OCI-LY7 (cell line): Measurements from ENCODE around the gene PBX2. TPM values are rescaled to one million over a fixed set of nuclear protein-coding genes. Genes with fewer than 3 reads are reported as not detected.
A peak's percentile ranks its signal among the peaks of the same experiment; 100 is the strongest.

Experiments
- BruUV-seq: library from RNA; stranded (reverse); fragments of 400-500 nt; replicated peaks from 2 replicates; lab custom pipeline; 2021; lab: Mats Ljungman, UMichigan
- CTCF ChIA-PET: fragments of 300-600 bp; sonication (Branson Sonifier 250); formaldehyde crosslinking; loops from one replicate; lab custom pipeline; 2022; ENCODE audit warnings: antibody characterized with exemption; ENCODE audit not compliant: unreplicated experiment; lab: Charles Lee
- POLR2A ChIA-PET: fragments of 300-600 bp; sonication (Branson Sonifier 250); formaldehyde crosslinking; loops from one replicate; lab custom pipeline; 2022; ENCODE audit warnings: antibody characterized with exemption; lab: Charles Lee
- DNase-seq: peaks from one replicate; pipeline ENCODE4 v3.0.0-alpha.2; 2015; ENCODE audit warnings: low spot score
- H2AFZ ChIP-seq: fragments of 200-600 bp; sonication (generic), shearing (Covaris generic); 2 replicates; pipeline ENCODE4 v1.6.1; 2014; ENCODE audit warnings: mild to moderate bottlenecking, antibody characterized with exemption, low read length, moderate library complexity
- H3K27ac ChIP-seq: fragments of 200-600 bp; sonication (generic); 2 replicates; pipeline ENCODE4 v1.5.1; 2014; ENCODE audit warnings: mixed run types, low read depth, mild to moderate bottlenecking, moderate library complexity, low read length, inconsistent platforms; ENCODE audit not compliant: poor library complexity, severe bottlenecking
- H3K36me3 ChIP-seq: fragments of 200-600 bp; sonication (generic); 2 replicates; pipeline ENCODE4 v1.6.1; 2014; ENCODE audit warnings: mild to moderate bottlenecking, antibody characterized with exemption, low read length, moderate library complexity, mixed read lengths; ENCODE audit not compliant: insufficient read depth
- H3K4me1 ChIP-seq: fragments of 200-600 bp; sonication (generic); 2 replicates; pipeline ENCODE4 v1.5.1; 2014; ENCODE audit warnings: mild to moderate bottlenecking, low read length; ENCODE audit not compliant: insufficient read depth, poor library complexity, severe bottlenecking
- H3K4me2 ChIP-seq: fragments of 200-600 bp; sonication (generic); 2 replicates; pipeline ENCODE4 v1.6.1; 2014; ENCODE audit warnings: mild to moderate bottlenecking, low read length
- H3K4me3 ChIP-seq: fragments of 200-600 bp; sonication (generic); 2 replicates; pipeline ENCODE4 v1.5.1; 2014; ENCODE audit warnings: mild to moderate bottlenecking, low read depth, low read length; ENCODE audit not compliant: poor library complexity, severe bottlenecking
- H3K79me2 ChIP-seq: fragments of 200-600 bp; sonication (generic); 2 replicates; pipeline ENCODE4 v1.6.1; 2016; ENCODE audit warnings: low read depth, mild to moderate bottlenecking, low read length, moderate library complexity, mixed read lengths; ENCODE audit not compliant: insufficient read depth
- H3K9me2 ChIP-seq: fragments of 200-600 bp; sonication (generic); 2 replicates; pipeline ENCODE4 v1.6.1; 2016; ENCODE audit warnings: mild to moderate bottlenecking, low read length, mixed read lengths; ENCODE audit not compliant: insufficient read depth
- H3K9me3 ChIP-seq: fragments of 200-600 bp; sonication (generic); 2 replicates; pipeline ENCODE4 v1.6.1; 2014; ENCODE audit warnings: mild to moderate bottlenecking, mixed run types, low read length, mixed read lengths
- H4K20me1 ChIP-seq: fragments of 200-600 bp; sonication (generic); 2 replicates; pipeline ENCODE4 v1.6.1; 2014; ENCODE audit warnings: mild to moderate bottlenecking, antibody characterized with exemption, low read length, moderate library complexity, mixed read lengths; ENCODE audit not compliant: insufficient read depth
- EZH2phosphoT487 ChIP-seq: fragments of 200-600 bp; sonication (generic); IDR thresholded peaks from 2 replicates; pipeline ENCODE4 v1.6.1; 2018; ENCODE audit warnings: low read depth, borderline replicate concordance, mild to moderate bottlenecking, mixed run types, antibody characterized with exemption, low read length, moderate library complexity, mixed read lengths
- intact Hi-C: fragments of 100-400 bp; cut with micrococcal nuclease; formaldehyde crosslinking; loops from one replicate; pipeline ENCODE4 v1.10.0; 2022; ENCODE audit not compliant: unreplicated experiment
- total RNA-seq, 2 experiments: library from RNA; depleted of rRNA in 1 of 2; stranded (reverse); fragments of >200 nt in 1 of 2; shearing (Covaris generic) in 1 of 2; gene quantifications; 2 replicates each; pipeline ENCODE4 v1.2.3, GENCODE V29; 2014 to 2022
- TF ChIP-seq, protein P1 (sequence below): fragments of 200-600 bp; sonication (generic); conservative IDR thresholded peaks from 2 replicates; pipeline ENCODE4 v1.5.1; 2014; ENCODE audit warnings: mild to moderate bottlenecking, antibody characterized with exemption, low read length, moderate library complexity, mixed read lengths

The PBX2 gene
- total RNA-seq, 2 experiments from 2014 or later = 23.1 to 80.5 TPM

DNA sequence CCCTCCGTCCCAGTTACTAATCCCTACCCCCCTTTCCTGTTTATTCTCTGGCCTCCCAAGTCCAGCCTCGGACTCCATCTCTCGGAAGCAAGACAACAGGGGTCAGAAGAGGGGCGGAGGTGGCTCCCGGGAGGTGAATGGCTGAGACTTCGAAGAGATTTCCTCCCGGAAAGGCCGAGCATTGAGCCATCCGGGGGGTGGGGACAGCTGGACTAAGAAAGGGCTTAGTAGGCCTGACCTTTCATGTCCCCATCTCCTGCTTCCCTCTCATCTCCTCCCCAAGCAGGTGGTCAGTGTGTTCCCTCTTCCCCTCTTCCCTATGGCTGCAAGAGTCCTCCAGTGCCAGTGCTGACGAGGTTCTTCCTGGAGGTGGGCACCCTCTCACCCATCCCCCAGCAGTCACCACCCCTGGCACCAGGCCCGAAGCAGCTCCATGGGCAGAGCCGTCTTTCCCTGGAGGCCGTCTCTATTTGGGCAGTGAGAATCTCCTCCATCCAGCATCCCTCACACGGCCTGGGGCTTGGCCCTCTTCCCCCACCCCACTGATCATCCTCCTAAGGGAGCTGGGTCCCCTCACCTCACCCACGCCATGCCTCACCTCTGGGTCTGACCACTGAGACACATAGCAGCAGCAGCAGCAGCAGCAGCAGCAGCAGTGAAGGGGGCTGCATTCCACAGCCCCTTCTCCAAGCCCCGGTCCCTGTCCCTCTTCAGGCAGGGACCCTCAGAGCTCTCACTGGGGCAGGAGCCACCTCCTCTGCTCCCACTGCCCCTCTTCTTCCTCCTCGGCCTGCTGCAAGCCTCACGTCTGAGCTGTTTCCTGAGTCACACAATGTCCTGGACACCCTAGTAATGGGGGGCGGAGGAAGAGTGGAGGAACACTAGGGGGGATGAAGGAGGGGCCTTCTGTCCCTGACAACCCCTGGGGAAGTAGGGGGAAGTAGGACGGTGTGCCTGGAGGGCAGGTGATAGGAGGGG lies 33.5 kb upstream of the PBX2 start, which contains the start of gene NOTCH4:
NOTCH4 (minus strand) TSS at position 810 of the 978 bp plus-strand sequence; CDS start at position 671, 139 bp downstream.
- no peaks in the 10 kb centered on the region for H4K20me1 ChIP-seq
- H3K4me2 ChIP-seq = peak within 1 kb of the TSS; percentile 56
- peak within 1 kb of the TSS; percentile 63 for H3K27ac ChIP-seq
- intact Hi-C loops = loop anchor here (2.0 kb wide), 2 partner anchors 29 to 69 kb away; partner anchors contain the start of gene PPT2
- H3K9me2 ChIP-seq = no peaks in the 10 kb centered on the region
- POLR2A ChIA-PET = interaction anchor here (0.6 to 1.8 kb wide), 3 partner anchors 26 to 178 kb away, joined by 3 to 6 read pairs (median 5); no protein-coding TSS in a partner anchor
- DNase-seq = no peak
- H3K36me3 ChIP-seq = no peaks in the 10 kb centered on the region
- no peaks in the 10 kb centered on the region for H3K79me2 ChIP-seq
- H3K9me3 ChIP-seq = no peaks in the 10 kb centered on the region
- peak within 1 kb of the TSS; percentile 10 for H3K4me3 ChIP-seq
- H3K4me1 ChIP-seq = peaks cover 56% of the 10 kb centered on the region
- no peak for TF ChIP-seq EZH2phosphoT487
- TF ChIP-seq, protein P1, sequence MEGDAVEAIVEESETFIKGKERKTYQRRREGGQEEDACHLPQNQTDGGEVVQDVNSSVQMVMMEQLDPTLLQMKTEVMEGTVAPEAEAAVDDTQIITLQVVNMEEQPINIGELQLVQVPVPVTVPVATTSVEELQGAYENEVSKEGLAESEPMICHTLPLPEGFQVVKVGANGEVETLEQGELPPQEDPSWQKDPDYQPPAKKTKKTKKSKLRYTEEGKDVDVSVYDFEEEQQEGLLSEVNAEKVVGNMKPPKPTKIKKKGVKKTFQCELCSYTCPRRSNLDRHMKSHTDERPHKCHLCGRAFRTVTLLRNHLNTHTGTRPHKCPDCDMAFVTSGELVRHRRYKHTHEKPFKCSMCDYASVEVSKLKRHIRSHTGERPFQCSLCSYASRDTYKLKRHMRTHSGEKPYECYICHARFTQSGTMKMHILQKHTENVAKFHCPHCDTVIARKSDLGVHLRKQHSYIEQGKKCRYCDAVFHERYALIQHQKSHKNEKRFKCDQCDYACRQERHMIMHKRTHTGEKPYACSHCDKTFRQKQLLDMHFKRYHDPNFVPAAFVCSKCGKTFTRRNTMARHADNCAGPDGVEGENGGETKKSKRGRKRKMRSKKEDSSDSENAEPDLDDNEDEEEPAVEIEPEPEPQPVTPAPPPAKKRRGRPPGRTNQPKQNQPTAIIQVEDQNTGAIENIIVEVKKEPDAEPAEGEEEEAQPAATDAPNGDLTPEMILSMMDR = no peak
- no TSS peak for BruUV-seq
- CTCF ChIA-PET = no interaction called here
- peak within 1 kb of the TSS; percentile 46; the same call in 1 of the 2 replicates for H2AFZ ChIP-seq

GRCh38 chr6:32222333-32223230 lies 32.6 kb upstream of the PBX2 start:
- Histone ChIP-seq H3K9me2 (no peaks in the 10 kb centered on the region), H3K27ac (no peak overlapping the region), H4K20me1 (no peaks in the 10 kb centered on the region), H2AFZ (peak overlapping the region; percentile 21; the same call in 1 of the 2 replicates), H3K36me3 (no peaks in the 10 kb centered on the region), H3K9me3 (no peaks in the 10 kb centered on the region), H3K4me2 (peak overlapping the region; percentile 56), H3K4me1 (peaks cover 58% of the 10 kb centered on the region), H3K4me3 (no peak overlapping the region), H3K79me2 (no peaks in the 10 kb centered on the region)
- CTCF ChIA-PET = no interaction called here
- POLR2A ChIA-PET = interaction anchor here (0.6 kb wide), 1 partner anchor 15 kb away, joined by 3 read pairs; no protein-coding TSS in a partner anchor
- intact Hi-C loops = no loop called here
- peak; percentile 12 for DNase-seq
- no TSS peak for BruUV-seq
- TF ChIP-seq, protein P1 = no peak
- TF ChIP-seq EZH2phosphoT487 = no peak
